HL-60/S4 (cell line): ENCODE measurements around the gene MYO7B.

Experiments used
- in situ Hi-C: fragments of 300-500 bp; cut with MboI; formaldehyde crosslinking; loops from 2 replicates; pipeline ENCODE4 v1.14.3; 2022; ENCODE audit warnings: low sequenced_read_pairs

Gene MYO7B

GRCh38 chr2:127646487-127647241, 111.2 kb downstream of the MYO7B start:
- in situ Hi-C loops: no loop called here

DNA sequence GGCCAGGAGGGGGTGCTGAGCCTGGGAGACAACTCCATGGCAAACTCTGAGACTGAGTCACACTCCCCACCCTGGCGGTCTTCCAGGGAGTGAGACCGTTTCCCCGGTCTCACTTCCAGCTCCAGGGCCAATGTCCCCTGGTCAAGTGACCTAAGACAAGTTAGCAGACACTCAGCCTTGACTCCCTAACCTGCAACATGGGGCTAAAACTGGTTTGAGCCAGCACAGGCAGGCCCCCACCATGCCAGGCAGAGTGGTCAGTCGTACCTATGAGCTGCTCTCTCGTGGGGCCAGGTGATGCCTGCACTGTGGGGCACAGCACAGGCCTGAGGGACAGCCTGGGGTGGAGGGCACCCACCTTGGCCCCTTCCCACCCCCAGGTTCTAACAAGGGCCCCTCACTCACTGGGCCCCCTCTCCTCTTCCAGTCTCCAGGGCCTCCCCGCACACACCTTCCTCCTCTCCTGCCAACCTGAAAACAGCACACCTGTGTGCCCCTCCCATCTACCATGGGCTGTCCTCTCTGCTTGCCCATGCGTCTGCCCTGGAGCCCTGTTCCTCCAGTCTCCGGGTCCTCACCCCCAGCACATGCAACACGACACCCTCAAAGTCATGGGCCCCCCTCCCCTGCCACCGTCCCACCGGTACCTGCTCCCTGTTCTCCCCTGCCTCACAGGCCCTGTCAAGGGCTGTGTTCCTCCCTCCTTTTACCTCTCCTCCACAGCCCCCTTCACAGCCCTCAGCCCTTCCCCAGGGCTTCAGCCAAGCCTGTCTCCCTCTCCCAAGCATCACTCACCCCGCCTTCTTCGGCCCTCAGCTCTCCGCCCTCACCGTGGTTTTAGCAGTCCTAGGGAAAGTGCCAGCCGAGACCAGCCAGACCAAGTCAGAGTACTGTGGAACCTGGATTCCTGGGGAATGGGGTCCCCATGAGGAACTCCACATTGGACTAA, 112.0 kb downstream of the MYO7B start:
- in situ Hi-C loops: no loop called here

DNA sequence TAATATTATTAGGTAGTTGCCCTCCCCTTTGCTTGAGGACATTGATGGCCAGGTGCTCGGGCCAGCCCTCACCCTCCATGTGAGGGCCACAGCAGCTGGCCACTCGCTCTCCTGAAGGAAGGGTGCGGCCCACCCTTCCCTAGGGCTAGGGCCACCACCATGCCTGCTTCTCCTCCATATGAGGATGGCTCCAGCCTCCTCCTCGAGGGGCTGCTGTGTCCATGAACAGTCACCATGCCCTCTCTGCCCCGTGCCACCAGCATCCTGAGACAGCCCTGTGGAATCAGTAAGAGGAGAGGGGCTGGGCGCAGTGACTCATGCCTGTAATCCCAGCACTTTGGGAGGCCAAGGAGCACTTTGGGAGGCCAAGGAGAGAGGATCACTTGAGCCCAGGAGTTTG, 112.8 kb downstream of the MYO7B start:
- in situ Hi-C loops: no loop called here

DNA sequence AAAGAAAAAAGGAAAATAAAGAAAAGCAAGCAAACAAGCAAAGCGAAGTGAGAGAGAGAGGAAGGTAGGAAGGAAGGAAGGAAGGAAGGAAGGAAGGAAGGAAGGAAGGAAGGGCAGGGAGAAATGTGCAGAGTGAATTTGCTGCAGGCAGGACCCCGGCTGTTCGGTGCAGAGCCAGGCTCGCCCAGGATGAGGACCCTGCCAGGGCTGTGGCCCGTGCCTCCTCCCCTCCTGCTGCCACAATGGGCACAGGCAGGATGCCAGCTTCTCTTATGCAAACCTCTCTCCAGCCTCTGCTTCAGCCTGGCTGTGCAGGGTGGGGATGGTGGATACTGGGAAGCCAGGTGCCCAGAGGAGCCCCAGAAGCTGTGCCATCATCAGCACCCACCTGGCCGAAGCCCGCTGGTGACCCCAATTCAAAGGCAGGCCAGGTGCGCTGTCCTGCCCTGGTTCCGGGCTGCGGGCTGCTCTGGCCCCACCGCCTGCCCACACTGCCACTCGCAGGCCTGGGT, 113.7 kb downstream of the MYO7B start:
- in situ Hi-C loops: no loop called here

DNA sequence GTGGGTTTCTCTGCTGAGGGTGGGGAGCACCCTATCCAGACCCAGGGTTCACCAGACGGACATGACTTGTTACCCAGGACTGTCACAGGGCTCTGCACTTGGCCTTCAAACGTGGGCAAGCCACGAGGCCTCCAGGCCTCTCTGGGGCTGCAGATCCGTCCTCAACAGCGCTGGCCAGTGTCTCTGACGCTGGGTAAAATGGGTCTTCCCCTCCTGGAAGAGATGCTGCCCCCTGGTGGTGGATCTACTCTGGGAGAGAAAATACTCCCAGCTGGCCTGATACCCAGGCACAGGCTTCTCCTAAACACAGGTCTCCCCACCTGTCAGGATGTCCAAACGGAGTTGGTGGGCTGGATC, 114.2 kb downstream of the MYO7B start:
- in situ Hi-C loops: no loop called here

DNA sequence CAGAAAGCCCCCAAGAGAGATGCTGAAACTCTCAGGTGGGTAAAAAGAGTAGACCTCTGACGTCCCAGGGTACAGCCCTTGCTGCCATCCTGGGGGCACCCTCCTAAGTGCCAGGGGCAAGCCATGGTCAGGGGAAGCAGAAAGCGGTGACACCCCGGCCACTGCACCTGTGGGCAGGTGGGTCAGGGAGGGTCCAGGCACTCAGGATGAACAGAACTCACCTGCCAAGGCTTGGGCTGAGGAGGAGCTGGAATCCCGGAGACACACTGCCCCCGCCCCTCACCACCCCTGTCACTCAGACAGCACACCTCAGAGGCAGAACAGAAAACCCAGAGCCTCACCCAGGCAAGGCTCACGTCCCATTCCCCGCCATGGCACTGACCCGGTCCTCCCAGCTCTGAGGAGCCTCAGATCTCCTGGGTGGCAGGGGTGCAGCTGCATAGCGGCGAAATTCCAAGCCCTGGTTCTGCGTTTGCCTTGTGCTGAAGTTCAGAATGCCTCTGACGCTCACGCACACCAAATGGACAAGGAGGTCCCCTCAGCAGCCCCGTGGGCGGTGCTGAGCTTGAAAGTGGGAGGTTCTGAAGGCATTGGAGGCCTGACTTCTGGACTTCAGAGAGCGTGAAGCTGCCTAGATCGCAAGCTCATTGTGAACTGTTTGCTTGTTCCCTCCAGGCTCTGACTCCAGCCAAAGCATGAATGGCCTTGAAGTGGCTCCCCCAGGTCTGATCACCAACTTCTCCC, 114.7 kb downstream of the MYO7B start:
- in situ Hi-C loops: no loop called here

DNA sequence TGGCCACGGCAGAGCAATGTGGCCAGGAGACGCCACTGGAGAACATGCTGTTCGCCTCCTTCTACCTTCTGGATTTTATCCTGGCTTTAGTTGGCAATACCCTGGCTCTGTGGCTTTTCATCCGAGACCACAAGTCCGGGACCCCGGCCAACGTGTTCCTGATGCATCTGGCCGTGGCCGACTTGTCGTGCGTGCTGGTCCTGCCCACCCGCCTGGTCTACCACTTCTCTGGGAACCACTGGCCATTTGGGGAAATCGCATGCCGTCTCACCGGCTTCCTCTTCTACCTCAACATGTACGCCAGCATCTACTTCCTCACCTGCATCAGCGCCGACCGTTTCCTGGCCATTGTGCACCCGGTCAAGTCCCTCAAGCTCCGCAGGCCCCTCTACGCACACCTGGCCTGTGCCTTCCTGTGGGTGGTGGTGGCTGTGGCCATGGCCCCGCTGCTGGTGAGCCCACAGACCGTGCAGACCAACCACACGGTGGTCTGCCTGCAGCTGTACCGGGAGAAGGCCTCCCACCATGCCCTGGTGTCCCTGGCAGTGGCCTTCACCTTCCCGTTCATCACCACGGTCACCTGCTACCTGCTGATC, 115.4 kb downstream of the MYO7B start:
- in situ Hi-C loops: no loop called here

- in situ Hi-C loops: no loop called here
Observed at GRCh38 chr2:127651381-127651809, 115.9 kb downstream of the MYO7B start.

DNA sequence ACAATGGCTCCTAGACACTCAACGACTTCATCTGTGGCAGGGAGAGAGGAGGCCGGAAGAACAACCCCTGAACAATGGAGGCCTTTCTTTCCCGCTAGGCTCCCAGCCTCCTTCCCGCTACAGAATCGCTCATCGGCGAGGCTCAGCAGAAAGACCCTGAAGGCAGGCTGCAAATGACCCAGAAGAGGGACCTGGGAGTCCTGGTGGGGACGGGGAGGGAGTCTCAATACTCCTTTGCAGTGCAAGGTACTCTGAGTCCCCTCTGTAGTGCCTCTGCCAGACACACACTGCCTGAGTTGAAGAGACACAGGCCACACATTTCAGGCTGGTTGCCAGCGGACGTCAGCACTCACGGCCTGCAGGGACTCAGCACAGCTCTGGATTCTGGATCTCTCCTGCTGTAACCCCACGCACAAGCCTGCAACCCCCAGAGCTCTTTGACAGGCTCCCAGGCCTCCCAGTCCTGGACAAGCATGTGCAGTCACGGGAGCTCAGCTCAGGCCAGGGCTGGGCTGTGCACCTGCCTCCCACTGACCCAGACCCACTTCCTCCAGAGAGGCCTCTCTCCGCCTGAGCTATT, 116.6 kb downstream of the MYO7B start:
- in situ Hi-C loops: no loop called here

DNA sequence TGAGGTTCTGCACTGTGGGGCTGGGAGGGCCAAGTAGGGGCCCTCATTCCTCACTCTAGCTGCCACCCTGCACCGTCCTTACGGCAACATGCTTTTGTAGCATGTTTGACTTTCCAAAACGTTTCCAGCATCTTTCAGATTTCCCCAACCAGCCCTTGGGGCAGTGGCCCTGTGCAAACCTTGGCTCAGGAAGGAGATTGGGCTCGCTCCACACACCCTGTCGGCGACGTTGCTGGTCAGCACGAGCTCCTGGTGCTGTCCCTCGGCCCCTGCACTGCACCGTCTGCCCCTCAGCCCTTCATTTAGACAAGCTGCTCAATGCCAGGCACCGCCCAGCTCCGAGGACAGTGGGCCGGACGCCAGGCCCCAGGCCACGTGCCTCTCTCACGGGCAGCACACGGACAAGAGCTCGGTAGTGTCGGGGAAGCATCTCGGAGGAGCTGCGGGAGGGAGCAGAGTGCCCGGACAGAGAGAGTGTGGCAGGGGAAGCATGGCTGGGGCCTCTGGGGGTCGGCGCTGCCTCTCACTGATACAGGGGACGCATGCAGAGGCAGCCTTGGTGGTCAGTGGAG, 117.4 kb downstream of the MYO7B start:
- in situ Hi-C loops: no loop called here

DNA sequence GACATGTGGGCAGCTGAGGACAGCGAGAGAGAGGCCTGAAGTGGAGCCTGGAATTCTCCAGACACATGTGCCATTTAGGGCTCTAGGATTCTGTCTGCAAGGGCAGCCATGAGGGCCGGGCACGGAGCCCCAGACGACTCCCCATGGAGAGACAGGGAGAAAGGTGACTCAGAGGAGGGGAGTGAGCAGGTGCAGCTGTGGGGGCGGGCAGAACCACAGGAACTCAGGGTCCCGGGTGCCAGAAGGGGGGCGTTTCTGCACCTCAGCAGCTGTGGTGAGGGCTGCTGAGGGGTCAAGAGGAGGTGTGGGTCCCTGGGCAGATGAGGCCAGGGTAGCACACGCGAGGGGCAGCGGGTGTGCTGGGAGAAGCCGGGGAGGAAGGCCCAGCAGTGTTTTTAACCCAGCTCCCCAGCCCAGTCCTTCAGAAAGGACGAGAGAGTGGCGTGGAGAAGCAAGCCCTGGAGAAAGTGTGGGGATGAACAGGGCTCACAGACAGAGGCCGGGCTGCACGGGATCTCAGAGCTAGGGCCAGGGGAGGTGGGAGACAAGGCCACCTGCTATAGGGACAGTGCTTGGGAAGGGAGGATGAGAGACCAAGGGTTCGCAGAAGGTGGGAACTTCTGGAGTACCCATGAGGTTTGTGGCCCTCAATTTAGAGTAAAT, 118.1 kb downstream of the MYO7B start:
- in situ Hi-C loops: no loop called here

DNA sequence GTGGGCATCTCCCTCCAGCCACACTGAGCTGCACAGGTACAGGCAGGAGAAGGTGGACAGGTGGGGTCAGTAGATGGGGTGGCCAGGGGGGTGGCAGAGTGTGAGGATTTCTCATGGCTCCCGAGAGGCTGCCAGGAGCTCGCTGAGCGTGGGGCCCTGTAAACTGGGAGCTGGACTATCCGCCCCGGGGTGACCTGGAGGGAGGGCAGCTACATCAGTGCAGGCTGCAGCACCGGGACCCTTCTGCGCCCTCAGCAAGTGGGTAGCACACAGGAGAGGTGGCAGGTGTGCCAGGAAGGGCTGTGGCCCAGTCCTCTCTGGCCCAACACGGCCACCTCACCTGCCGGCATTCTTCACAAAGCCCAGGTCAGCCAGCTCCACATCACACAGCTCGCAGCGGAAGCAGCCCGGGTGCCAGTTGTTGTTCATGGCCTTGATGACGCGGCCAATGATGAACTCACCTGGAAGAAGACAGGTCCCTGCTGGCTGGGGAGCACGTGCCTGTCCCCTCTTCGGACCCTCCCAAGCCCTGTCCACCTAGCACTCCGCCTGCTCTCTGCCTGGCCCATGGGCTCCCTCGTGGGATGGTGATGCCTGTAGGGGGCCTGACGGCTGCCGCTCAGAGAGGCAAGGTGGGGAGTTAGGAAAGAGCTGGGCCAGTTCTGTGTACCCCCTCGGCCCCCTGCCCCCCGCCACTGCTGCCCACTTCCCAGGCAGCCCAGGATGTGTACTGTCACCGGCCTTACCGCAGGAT, 118.8 kb downstream of the MYO7B start:
- in situ Hi-C loops: no loop called here

DNA sequence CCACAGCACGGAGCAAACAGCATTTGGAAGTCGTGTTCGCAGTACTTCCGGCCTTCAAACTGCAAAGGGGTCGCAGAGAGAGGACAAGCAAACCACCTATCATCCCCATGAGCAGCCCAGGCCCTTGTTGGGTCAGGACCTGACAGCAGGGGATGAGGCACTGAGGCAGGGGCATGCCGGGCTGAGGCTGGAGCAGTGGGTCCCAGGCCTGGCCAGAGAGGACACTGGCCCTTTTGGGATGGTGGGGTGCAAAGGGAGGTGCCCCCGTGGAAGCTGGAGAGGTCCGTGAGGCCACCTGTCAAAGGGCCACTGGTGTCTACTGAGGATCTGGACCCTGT, 119.3 kb downstream of the MYO7B start:
- in situ Hi-C loops: no loop called here

- in situ Hi-C loops: no loop called here
Observed at GRCh38 chr2:127655209-127656073, 120.0 kb downstream of the MYO7B start.

- in situ Hi-C loops: no loop called here
Observed at GRCh38 chr2:127656569-127657231, 121.2 kb downstream of the MYO7B start.

GRCh38 chr2:127657232-127657595, 121.7 kb downstream of the MYO7B start:
- in situ Hi-C loops: no loop called here

DNA sequence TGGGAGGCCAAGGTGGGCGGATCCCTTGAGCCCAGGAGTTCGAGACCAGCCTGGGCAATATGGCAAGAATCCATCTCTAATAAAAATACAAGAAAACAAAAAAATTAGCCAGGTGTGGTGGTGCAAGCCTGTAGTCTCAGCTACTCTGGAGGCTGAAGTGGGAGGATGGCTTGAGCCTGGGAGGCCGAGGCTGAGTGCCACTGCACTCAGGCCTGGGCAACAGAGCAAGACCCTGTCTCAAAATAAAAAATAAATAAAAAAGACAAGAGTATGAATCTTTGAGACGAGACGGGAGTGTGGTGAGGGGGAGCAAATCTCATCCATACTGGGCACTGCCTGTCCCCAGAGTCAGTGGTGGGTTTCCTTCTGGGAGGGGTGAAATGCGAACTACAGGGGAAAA, 122.7 kb downstream of the MYO7B start:
- in situ Hi-C loops: no loop called here
